ENCODE data around the gene INAFM2. TPM values are rescaled to one million over a fixed set of nuclear protein-coding genes. Genes with fewer than 3 reads are reported as not detected.

Gene INAFM2
- total RNA-seq, 5 donors from 2014 or later (not counting 1 experiment from before 2014, with no cell fraction given): 5.5 to 10.9 (median 6.4) TPM

- Histone ChIP-seq H3K4me1 (ENCODE audit: control insufficient read depth in 1 of 2, extremely low read depth in 1 of 2, insufficient read depth in 2 of 2, low read length in 2 of 2) (peaks cover 9 to 30% of the 10 kb centered on the region in 2 experiments), H3K9me3 (no peaks in the 10 kb centered on the region), H3K27me3 (replicated peaks in 1 of 2; ENCODE audit: control insufficient read depth in 2 of 2, extremely low read depth in 1 of 2, insufficient read depth in 2 of 2, low read length in 1 of 2) (no peaks in the 10 kb centered on the region), H3K4me3 (ENCODE audit: control insufficient read depth in 1 of 2, extremely low read depth in 1 of 2, low read length in 1 of 2) (no peak overlapping the region), H3K27ac (ENCODE audit: low read length) (no peak overlapping the region), H3K36me3 (ENCODE audit: control insufficient read depth in 2 of 2, extremely low read depth in 1 of 2, insufficient read depth in 1 of 2, low read length in 1 of 2) (no peaks in the 10 kb centered on the region)
- ChIA-PET CTCF (interaction anchor here (0.9 to 5.1 kb wide), 7 partner anchors 9 to 46 kb away, joined by 3 to 30 read pairs (median 4); partner anchors contain the start of gene PLCB2 (in 1 of the 2)), POLR2A (no interaction called here)
- peak overlapping the region; percentile 18 to 80 (median 76) for H3K4me3 Mint-ChIP-seq
- H3K9me3 Mint-ChIP-seq: no peaks in the 10 kb centered on the region
- no peak overlapping the region for H3K27ac Mint-ChIP-seq
- no peaks in the 10 kb centered on the region for H3K36me3 Mint-ChIP-seq
- peaks cover 34 to 41% (median 35%) of the 10 kb centered on the region in 3 donors for H3K4me1 Mint-ChIP-seq
- no peaks in the 10 kb centered on the region for H3K27me3 Mint-ChIP-seq
- no peak for ATAC-seq (replicated peaks in 1 of 4)
- 80% methylated on average over 1 of the region's 2 CpGs for WGBS (ENCODE audit: insufficient coverage)
- DNase-seq: no peak
These were observed 2.2 kb downstream of the INAFM2 start for GRCh38 chr15:40325700-40326099.

- 63% methylated on average over 5 of the region's 6 CpGs for WGBS (ENCODE audit: insufficient coverage)
- Mint-ChIP-seq H3K27ac (no peak overlapping the region), H3K36me3 (no peaks in the 10 kb centered on the region), H3K4me3 (no peak overlapping the region), H3K9me3 (no peaks in the 10 kb centered on the region), H3K27me3 (no peaks in the 10 kb centered on the region), H3K4me1 (peaks cover 23 to 30% (median 23%) of the 10 kb centered on the region in 3 donors)
- ATAC-seq (replicated peaks in 1 of 4) (no peak), DNase-seq (no peak)
- Histone ChIP-seq H3K36me3 (ENCODE audit: control insufficient read depth in 2 of 2, extremely low read depth in 1 of 2, insufficient read depth in 1 of 2, low read length in 1 of 2) (no peaks in the 10 kb centered on the region), H3K27me3 (replicated peaks in 1 of 2; ENCODE audit: control insufficient read depth in 2 of 2, extremely low read depth in 1 of 2, insufficient read depth in 2 of 2, low read length in 1 of 2) (no peaks in the 10 kb centered on the region), H3K9me3 (no peaks in the 10 kb centered on the region), H3K4me3 (ENCODE audit: control insufficient read depth in 1 of 2, extremely low read depth in 1 of 2, low read length in 1 of 2) (no peak overlapping the region), H3K4me1 (ENCODE audit: control insufficient read depth in 1 of 2, extremely low read depth in 1 of 2, insufficient read depth in 2 of 2, low read length in 2 of 2) (peaks cover 9 to 24% of the 10 kb centered on the region in 2 experiments), H3K27ac (ENCODE audit: low read length) (no peak overlapping the region)
- CTCF ChIA-PET: interaction anchor here (1.7 to 5.1 kb wide), 2 partner anchors 10 to 11 kb away, joined by 5 to 30 read pairs; no protein-coding TSS in a partner anchor
- POLR2A ChIA-PET: interaction anchor here in 1 of 2 donors (0.5 kb wide), 1 partner anchor 1626 kb away, joined by 4 read pairs; no protein-coding TSS in a partner anchor
These were observed 4.0 kb downstream of the INAFM2 start for GRCh38 chr15:40327457-40327856.

- H3K27ac Mint-ChIP-seq: no peak overlapping the region
- Histone ChIP-seq H3K27me3 (replicated peaks in 1 of 2; ENCODE audit: control insufficient read depth in 2 of 2, extremely low read depth in 1 of 2, insufficient read depth in 2 of 2, low read length in 1 of 2) (no peaks in the 10 kb centered on the region), H3K4me3 (ENCODE audit: control insufficient read depth in 1 of 2, extremely low read depth in 1 of 2, low read length in 1 of 2) (no peak overlapping the region), H3K4me1 (ENCODE audit: control insufficient read depth in 1 of 2, extremely low read depth in 1 of 2, insufficient read depth in 2 of 2, low read length in 2 of 2) (peaks cover 5 to 17% of the 10 kb centered on the region in 2 experiments), H3K36me3 (ENCODE audit: control insufficient read depth in 2 of 2, extremely low read depth in 1 of 2, insufficient read depth in 1 of 2, low read length in 1 of 2) (no peaks in the 10 kb centered on the region), H3K9me3 (no peaks in the 10 kb centered on the region), H3K27ac (ENCODE audit: low read length) (no peak overlapping the region)
- ChIA-PET POLR2A (no interaction called here), CTCF (interaction anchor here in 1 of 2 donors (5.1 kb wide), 1 partner anchor 10 kb away, joined by 30 read pairs; no protein-coding TSS in a partner anchor)
- ATAC-seq (replicated peaks in 1 of 4) (no peak), DNase-seq (no peak)
- peaks cover 17 to 37% (median 19%) of the 10 kb centered on the region in 3 donors for H3K4me1 Mint-ChIP-seq
- H3K36me3 Mint-ChIP-seq: no peaks in the 10 kb centered on the region
- no peaks in the 10 kb centered on the region for H3K27me3 Mint-ChIP-seq
- H3K4me3 Mint-ChIP-seq: no peak overlapping the region
- WGBS (ENCODE audit: insufficient coverage): 80% methylated on average over 2 of the region's 3 CpGs
- H3K9me3 Mint-ChIP-seq: no peaks in the 10 kb centered on the region
These were observed 4.7 kb downstream of the INAFM2 start for GRCh38 chr15:40328176-40328575.

- Mint-ChIP-seq H3K36me3 (no peaks in the 10 kb centered on the region), H3K4me1 (peaks cover 19 to 41% (median 21%) of the 10 kb centered on the region in 3 donors), H3K9me3 (no peaks in the 10 kb centered on the region), H3K4me3 (no peak overlapping the region), H3K27me3 (no peaks in the 10 kb centered on the region), H3K27ac (no peak overlapping the region)
- 80% methylated on average over 5 of the region's 5 CpGs for WGBS (ENCODE audit: insufficient coverage)
- ChIA-PET POLR2A (interaction anchor here (0.6 to 0.7 kb wide), 2 partner anchors 68 to 107 kb away, joined by 3 to 4 read pairs; no protein-coding TSS in a partner anchor), CTCF (interaction anchor here (0.7 to 5.1 kb wide), 2 partner anchors 9 to 15 kb away, joined by 3 to 30 read pairs; no protein-coding TSS in a partner anchor)
- no peaks in the 10 kb centered on the region for H3K9me3 ChIP-seq
- no peak overlapping the region for H3K4me3 ChIP-seq (ENCODE audit: control insufficient read depth in 1 of 2, extremely low read depth in 1 of 2, low read length in 1 of 2)
- no peak overlapping the region for H3K27ac ChIP-seq (ENCODE audit: low read length)
- ATAC-seq (replicated peaks in 1 of 4) (no peak), DNase-seq (no peak)
- peaks cover 7 to 21% of the 10 kb centered on the region in 2 experiments for H3K4me1 ChIP-seq (ENCODE audit: control insufficient read depth in 1 of 2, extremely low read depth in 1 of 2, insufficient read depth in 2 of 2, low read length in 2 of 2)
- no peaks in the 10 kb centered on the region for H3K27me3 ChIP-seq (replicated peaks in 1 of 2; ENCODE audit: control insufficient read depth in 2 of 2, extremely low read depth in 1 of 2, insufficient read depth in 2 of 2, low read length in 1 of 2)
- no peaks in the 10 kb centered on the region for H3K36me3 ChIP-seq (ENCODE audit: control insufficient read depth in 2 of 2, extremely low read depth in 1 of 2, insufficient read depth in 1 of 2, low read length in 1 of 2)
These were observed 5.3 kb downstream of the INAFM2 start for GRCh38 chr15:40328751-40329150.

- no peaks in the 10 kb centered on the region for H3K27me3 Mint-ChIP-seq
These were observed 6.3 kb downstream of the INAFM2 start for GRCh38 chr15:40329804-40330203.

GRCh38 chr15:40330368-40330836 is 6.9 kb downstream of the INAFM2 start:
- no peak overlapping the region for H3K27ac ChIP-seq (ENCODE audit: low read length)
- Mint-ChIP-seq H3K9me3 (no peaks in the 10 kb centered on the region), H3K27ac (no peak overlapping the region), H3K4me1 (peaks cover 20 to 42% (median 23%) of the 10 kb centered on the region in 3 donors), H3K4me3 (no peak overlapping the region), H3K27me3 (no peaks in the 10 kb centered on the region), H3K36me3 (no peaks in the 10 kb centered on the region)
- H3K4me1 ChIP-seq (ENCODE audit: control insufficient read depth in 1 of 2, extremely low read depth in 1 of 2, insufficient read depth in 2 of 2, low read length in 2 of 2): peaks cover 15 to 25% of the 10 kb centered on the region in 2 experiments
- H3K36me3 ChIP-seq (ENCODE audit: control insufficient read depth in 2 of 2, extremely low read depth in 1 of 2, insufficient read depth in 1 of 2, low read length in 1 of 2): no peaks in the 10 kb centered on the region
- POLR2A ChIA-PET: no interaction called here
- H3K9me3 ChIP-seq: no peaks in the 10 kb centered on the region
- ATAC-seq (replicated peaks in 1 of 4) (no peak), DNase-seq (no peak)
- CTCF ChIA-PET: interaction anchor here (0.9 to 1.9 kb wide), 3 partner anchors 9 to 55 kb away, joined by 4 to 6 read pairs (median 4); no protein-coding TSS in a partner anchor
- H3K4me3 ChIP-seq (ENCODE audit: control insufficient read depth in 1 of 2, extremely low read depth in 1 of 2, low read length in 1 of 2): no peak overlapping the region
- WGBS (ENCODE audit: insufficient coverage): 97% methylated on average over 4 of the region's 5 CpGs
- no peaks in the 10 kb centered on the region for H3K27me3 ChIP-seq (replicated peaks in 1 of 2; ENCODE audit: control insufficient read depth in 2 of 2, extremely low read depth in 1 of 2, insufficient read depth in 2 of 2, low read length in 1 of 2)

More at GRCh38 chr15:40329804-40330203, 6.3 kb downstream of the INAFM2 start:
- H3K4me3 Mint-ChIP-seq: no peak overlapping the region
- ChIA-PET POLR2A (interaction anchor here in 1 of 2 donors (0.7 kb wide), 1 partner anchor 23 kb away, joined by 4 read pairs; no protein-coding TSS in a partner anchor), CTCF (interaction anchor here in 1 of 2 donors (0.9 to 1.9 kb wide), 2 partner anchors 9 to 55 kb away, joined by 4 to 6 read pairs; no protein-coding TSS in a partner anchor)
- Histone ChIP-seq H3K9me3 (no peaks in the 10 kb centered on the region), H3K4me3 (ENCODE audit: control insufficient read depth in 1 of 2, extremely low read depth in 1 of 2, low read length in 1 of 2) (no peak overlapping the region), H3K27ac (ENCODE audit: low read length) (no peak overlapping the region), H3K27me3 (replicated peaks in 1 of 2; ENCODE audit: control insufficient read depth in 2 of 2, extremely low read depth in 1 of 2, insufficient read depth in 2 of 2, low read length in 1 of 2) (no peaks in the 10 kb centered on the region), H3K36me3 (ENCODE audit: control insufficient read depth in 2 of 2, extremely low read depth in 1 of 2, insufficient read depth in 1 of 2, low read length in 1 of 2) (no peaks in the 10 kb centered on the region), H3K4me1 (ENCODE audit: control insufficient read depth in 1 of 2, extremely low read depth in 1 of 2, insufficient read depth in 2 of 2, low read length in 2 of 2) (peaks cover 16 to 26% of the 10 kb centered on the region in 2 experiments)
- no peak for ATAC-seq (replicated peaks in 1 of 4)
- no peaks in the 10 kb centered on the region for H3K36me3 Mint-ChIP-seq
- H3K27ac Mint-ChIP-seq: no peak overlapping the region
- DNase-seq: no peak
- WGBS (ENCODE audit: insufficient coverage): 100% methylated on average over 3 of the region's 7 CpGs
- no peaks in the 10 kb centered on the region for H3K9me3 Mint-ChIP-seq
- H3K4me1 Mint-ChIP-seq: peaks cover 24 to 48% (median 27%) of the 10 kb centered on the region in 3 donors

Data from T-cell (primary cell).